NB4 (cell line): ENCODE measurements around the gene TSPAN18.
A peak's percentile ranks its signal among the peaks of the same experiment; 100 is the strongest.

ENCODE experiments used
- DNase-seq: peaks from one replicate; pipeline ENCODE4 v3.0.0; 2010; ENCODE audit warnings: low read depth
- H3K4me3 ChIP-seq: one replicate; pipeline ENCODE4 v1.5.1; 2011; ENCODE audit warnings: mild to moderate bottlenecking, low read depth, low read length, moderate library complexity
- MYC ChIP-seq: IDR thresholded peaks from 2 replicates; pipeline ENCODE4 v1.6.1; 2011; ENCODE audit warnings: low read depth, low read length
- POLR2A ChIP-seq: IDR thresholded peaks from 2 replicates; pipeline ENCODE4 v1.6.1; 2011; ENCODE audit warnings: mild to moderate bottlenecking; ENCODE audit not compliant: insufficient read length; ENCODE audit errors: extremely low read depth
- TF ChIP-seq, protein P1 (sequence below): IDR thresholded peaks from 2 replicates; pipeline ENCODE4 v1.6.1; 2011; ENCODE audit warnings: low read depth, low read length
- TF ChIP-seq, protein P2 (sequence below): IDR thresholded peaks from one replicate; pipeline ENCODE4 v1.5.1; 2012; ENCODE audit warnings: low read depth, low read length

Gene TSPAN18

DNA sequence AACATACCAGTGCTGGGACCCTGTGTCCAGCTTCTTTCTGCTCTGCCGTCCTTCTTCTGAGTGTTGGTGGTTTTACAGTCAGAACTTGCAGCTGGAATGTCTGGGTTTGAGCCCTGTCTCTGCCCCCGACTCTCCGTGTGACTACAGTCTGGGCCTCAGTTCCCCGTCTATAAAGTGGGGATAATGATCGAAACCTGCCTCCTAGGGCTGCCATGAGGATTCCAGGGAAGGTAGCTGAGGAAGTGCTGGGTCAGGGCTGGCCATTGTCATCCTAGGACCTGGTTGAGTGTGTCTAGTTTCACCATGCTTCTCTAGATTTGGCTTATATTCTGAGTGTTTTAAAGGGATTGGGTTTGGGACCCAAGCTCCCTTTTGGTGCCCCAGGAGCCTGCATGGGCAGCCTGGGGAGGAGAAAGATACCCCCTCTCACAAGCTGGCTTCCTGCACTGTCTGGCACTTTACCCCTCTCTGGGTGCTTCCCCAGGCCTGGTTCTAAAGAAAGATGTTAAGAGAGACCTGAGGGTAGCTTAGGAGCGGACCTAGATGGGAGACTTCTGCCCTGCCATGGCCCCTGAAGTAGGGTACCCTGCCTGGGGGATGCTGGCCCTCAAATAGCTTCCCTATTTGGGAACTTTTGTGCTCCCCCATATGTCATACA is 49.9 kb downstream of the TSPAN18 start:
- H3K4me3 ChIP-seq = no peak overlapping the region
- no peak for DNase-seq
- TF ChIP-seq MYC (no peak), POLR2A (no peak)
- TF ChIP-seq, protein P1, sequence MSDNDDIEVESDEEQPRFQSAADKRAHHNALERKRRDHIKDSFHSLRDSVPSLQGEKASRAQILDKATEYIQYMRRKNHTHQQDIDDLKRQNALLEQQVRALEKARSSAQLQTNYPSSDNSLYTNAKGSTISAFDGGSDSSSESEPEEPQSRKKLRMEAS = no peak
- TF ChIP-seq, protein P2, sequence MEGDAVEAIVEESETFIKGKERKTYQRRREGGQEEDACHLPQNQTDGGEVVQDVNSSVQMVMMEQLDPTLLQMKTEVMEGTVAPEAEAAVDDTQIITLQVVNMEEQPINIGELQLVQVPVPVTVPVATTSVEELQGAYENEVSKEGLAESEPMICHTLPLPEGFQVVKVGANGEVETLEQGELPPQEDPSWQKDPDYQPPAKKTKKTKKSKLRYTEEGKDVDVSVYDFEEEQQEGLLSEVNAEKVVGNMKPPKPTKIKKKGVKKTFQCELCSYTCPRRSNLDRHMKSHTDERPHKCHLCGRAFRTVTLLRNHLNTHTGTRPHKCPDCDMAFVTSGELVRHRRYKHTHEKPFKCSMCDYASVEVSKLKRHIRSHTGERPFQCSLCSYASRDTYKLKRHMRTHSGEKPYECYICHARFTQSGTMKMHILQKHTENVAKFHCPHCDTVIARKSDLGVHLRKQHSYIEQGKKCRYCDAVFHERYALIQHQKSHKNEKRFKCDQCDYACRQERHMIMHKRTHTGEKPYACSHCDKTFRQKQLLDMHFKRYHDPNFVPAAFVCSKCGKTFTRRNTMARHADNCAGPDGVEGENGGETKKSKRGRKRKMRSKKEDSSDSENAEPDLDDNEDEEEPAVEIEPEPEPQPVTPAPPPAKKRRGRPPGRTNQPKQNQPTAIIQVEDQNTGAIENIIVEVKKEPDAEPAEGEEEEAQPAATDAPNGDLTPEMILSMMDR = no peak

- no peak for DNase-seq
- TF ChIP-seq, protein P1 = no peak
- TF ChIP-seq, protein P2 = no peak
- TF ChIP-seq MYC = no peak
- TF ChIP-seq POLR2A = no peak
- no peak overlapping the region for H3K4me3 ChIP-seq
Observed at GRCh38 chr11:44777209-44778194, 50.7 kb downstream of the TSPAN18 start.

- DNase-seq = no peak
- no peak for TF ChIP-seq POLR2A
- TF ChIP-seq, protein P1 = no peak
Observed at GRCh38 chr11:44778195-44779100, 51.7 kb downstream of the TSPAN18 start.

GRCh38 chr11:44779736-44780520 is 53.2 kb downstream of the TSPAN18 start:
- H3K4me3 ChIP-seq = no peak overlapping the region
- TF ChIP-seq POLR2A = no peak
- TF ChIP-seq, protein P1 = no peak
- TF ChIP-seq, protein P2 = no peak
- TF ChIP-seq MYC = no peak

More at GRCh38 chr11:44778195-44779100, 51.7 kb downstream of the TSPAN18 start:
- no peak overlapping the region for H3K4me3 ChIP-seq

DNA sequence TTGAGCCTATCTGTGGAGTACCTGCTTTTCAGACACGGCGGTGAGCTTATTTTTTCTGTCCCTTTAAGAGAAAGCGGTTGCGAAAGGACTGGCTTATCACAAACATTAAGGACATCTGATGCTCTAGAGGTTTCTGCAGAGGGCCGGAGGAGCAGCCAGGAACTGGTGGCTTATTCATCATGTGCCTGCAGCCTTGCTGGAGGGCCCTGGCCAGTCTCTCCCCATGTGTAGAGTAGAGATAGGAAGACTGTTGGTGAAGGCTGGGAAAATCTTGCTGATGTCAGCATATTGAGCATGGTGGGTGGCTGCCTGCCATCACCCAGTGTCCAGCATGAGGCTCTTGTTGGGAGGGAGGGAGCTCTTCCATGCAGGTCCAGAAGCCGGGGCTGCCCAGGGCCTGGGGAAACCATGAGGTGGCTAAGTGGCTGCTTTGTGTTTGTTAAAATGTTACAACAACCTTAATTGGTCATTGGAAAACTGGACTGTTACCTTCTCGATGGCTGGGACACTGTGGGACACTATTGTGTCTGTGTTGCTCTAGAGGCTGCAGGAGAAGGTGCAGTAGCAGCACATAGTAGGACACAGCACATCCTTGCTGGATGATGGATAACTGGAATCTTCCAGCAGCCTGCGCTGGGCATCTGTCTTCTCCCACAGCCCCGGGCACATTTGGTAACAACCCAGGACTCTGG is 54.3 kb downstream of the TSPAN18 start:
- peak; percentile 57 for DNase-seq
- no peak for TF ChIP-seq POLR2A
- TF ChIP-seq, protein P1 = peak; percentile 35; the same call in 1 of the 2 replicates
- no peak overlapping the region for H3K4me3 ChIP-seq

More at GRCh38 chr11:44779736-44780520, 53.2 kb downstream of the TSPAN18 start:
- DNase-seq = no peak

DNA sequence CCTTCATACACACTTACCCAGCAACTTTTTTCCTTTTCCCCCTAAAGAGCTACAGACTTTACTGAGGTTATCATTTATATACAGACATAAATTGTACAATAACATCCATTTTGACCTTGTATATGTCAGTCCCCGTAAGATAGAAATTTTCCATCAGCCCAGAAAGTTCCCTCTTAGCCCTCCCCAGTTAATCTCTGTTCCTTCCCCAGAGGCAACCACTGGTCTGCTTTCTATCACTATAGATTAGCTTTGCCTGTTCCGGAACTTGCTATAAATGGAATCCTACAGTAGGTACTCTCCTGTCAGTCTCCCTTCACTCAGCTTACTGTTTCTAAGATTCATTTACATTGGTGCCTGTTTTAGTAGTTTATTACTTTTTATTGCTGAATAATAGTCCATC is 54.9 kb downstream of the TSPAN18 start:
- no peak overlapping the region for H3K4me3 ChIP-seq
- TF ChIP-seq, protein P2 = no peak
- DNase-seq = no peak
